Measurements from ENCODE around the gene GFER. TPM values are rescaled to one million over a fixed set of nuclear protein-coding genes. Genes with fewer than 3 reads are reported as not detected.

Gene GFER
- 14.7 TPM for total RNA-seq

DNA sequence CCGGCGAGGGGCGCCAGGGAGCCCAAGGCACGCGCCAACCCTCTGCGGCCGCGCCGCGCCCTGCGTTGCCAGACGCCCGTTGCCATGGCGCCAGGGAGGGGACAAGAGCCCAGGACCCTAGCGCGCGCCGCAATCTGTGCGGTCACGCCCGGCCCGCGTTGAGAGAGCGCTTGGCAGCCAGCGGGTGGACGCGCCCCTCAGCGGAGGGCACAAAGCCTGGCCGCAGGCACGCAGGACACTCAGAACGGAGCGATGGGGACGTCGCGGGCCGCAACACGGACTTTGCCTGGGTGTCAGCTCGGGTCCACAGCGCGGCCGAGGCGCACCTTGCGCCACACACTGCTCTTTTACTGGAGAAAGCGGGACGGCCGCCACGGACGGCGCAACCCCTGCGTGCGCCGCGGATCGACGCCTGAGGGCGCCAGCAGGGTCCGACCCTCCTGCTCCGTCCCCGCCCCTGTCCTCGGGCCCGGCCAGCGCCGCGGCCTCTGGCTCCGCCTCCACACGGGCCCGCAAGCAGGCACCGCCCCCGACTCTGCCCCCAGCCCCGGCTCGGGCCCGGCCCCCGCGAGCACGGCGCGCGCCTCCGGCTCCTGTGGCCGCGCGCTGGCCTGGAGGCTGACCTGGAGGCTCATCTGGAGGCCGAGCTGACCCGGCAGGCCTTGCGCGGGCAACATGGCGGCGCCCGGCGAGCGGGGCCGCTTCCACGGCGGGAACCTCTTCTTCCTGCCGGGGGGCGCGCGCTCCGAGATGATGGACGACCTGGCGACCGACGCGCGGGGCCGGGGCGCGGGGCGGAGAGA is at the start of gene GFER:
TSS of gene GFER (plus strand) at position 650 of the 803 bp plus-strand sequence. CDS start at position 676, 26 bp downstream.

DNA sequence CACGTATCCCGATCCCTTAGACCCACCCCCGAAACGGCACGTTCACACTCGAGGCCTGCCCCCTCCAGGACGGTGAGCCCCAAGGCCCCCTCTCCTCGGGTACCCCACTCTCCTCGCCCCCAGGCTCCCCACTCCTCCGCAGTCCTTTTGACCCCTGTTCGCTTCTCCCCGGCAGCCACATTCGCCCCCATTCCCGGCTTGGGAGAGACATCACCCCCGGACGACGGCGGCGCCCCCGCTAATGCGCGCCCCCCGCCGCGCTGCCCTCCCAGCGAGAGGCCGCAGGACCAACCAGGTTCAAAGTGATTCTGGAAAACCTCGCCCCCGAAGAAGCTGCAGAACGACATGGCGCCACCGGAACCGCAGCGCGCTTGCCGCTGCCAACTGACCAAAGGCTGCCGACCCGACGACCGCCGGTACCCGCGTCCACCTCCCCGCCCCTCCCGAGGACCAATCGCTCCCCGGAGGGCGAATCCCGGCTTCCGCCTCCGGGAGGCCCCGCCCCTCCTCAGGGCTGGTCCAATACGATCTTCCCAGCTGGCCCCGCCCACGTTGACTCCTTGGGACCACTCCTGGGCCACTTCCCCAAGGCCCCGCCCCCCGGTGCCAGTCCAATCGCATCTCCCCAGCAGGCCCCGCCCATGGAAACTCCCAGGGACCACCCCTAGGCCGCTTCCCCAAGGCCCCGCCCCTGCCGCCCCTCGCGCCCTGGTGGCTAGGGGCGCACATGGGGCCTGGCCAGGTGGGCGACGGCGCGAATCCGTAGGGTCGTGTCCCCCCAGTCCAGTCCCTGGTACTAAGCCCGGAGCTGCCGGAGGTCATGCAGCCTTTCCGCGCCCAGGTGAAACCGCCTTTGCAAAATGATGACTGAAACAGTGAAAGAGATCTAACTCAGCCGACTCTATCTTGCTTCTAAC is 40.9 kb upstream of the GFER start, which contains the start of gene MSRB1:
TSS of gene MSRB1 (minus strand) at position 390 of the 917 bp plus-strand sequence. CDS start at position 347, 43 bp downstream.

DNA sequence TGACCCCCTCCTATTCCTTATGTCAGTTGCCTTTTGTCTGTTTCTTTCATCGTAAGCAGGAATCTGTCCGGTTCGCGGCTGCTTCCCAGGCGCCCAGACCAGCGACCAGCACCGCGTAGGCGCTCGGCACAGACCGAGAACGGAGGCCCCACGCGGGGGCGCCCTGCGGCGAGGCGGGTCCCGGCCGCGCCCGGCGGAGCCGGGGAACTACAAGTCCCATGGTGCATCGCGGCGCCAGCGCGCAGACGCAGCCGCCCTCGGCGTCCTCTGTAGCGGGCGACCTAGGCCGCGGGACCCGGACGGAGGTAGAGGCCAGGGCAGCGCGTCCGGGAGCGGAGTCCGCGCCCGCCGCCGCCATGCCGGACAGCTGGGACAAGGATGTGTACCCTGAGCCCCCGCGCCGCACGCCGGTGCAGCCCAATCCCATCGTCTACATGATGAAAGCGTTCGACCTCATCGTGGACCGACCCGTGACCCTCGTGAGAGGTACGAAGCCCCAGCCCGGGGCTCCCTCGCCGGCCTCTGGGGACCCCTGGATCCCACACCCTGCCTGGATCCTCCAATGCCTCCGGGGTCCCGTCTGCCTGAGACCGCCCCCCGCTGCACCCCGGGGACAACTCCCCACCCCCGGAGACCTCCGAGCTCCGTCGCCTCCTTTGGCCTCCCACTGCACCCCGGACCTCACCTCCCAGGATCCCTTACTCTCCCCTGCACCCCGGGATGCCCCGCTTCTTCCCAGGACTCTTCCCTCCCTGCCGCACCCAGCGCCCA is 24.5 kb upstream of the GFER start, which contains the start of gene NDUFB10:
TSS of gene NDUFB10 (plus strand) at position 270 of the 771 bp plus-strand sequence. CDS start at position 357, 87 bp downstream.

DNA sequence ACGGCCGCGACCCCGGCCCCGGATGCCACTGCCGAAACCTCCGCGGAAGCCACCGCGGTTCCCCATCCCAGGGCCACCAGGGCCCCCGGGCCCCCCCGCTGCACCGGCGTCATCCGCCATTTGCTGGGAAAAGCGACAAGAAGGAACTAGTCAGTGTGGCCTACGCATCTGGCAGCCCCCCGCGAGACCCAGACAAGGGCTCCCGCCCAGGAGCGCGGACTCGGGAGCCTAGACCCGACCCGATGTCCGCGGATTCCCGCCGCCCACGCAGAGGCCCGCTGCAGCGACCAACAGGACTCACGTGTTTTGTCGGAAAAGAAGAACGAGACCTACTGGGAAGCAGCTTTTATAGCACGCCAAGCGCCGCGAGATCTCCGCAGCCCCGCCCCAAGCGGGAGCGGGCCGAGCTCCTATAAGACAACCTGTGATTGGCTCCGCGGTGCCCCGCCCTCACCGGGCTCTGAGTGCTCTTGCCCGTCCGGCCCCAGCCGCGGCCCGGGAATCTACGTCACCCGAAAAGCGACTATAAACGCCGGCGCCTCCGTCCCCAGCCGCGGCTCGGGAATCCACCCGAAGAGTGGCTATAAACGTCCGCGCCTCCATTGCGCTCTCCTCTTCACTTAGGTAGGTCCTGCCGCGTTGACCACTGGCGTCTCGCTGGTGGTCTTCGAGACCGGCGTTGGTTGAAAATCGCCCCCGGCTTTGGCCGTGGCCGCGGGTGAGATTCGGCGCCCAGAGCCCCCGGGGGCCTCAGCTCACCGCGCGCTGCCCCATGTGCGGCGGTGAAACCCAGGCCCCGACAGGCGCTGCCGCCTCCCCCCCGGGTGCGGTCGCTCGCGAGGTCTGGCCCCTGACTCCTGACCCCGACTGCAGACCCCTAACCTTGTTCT is 19.2 kb upstream of the GFER start, which contains the start of gene RPS2:
TSS of gene RPS2 (minus strand) at position 321 of the 890 bp plus-strand sequence. CDS start at position 120, 201 bp downstream.

DNA sequence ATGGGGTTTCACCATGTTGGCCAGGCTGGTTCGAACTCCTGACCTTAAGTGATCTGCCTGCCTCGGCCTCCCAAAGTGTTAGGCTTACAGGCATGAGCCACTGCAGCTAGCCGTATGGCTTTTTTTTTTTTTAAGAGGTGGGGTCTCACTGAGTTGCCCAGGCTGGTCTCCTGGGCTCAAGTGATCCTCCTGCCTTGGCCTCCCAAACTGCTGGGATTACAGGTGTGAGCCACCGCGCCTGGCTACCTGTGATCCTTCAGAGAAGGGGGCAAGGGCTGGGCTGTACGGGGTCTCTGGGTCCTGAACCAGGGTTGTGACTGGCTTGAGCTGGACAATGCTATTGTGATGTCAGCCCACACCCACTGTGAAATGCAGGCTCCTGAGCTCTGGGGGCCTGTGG is 17.5 kb upstream of the GFER start, which contains the start of gene RNF151:
TSS of gene RNF151 (plus strand) at position 397 of the 400 bp plus-strand sequence. CDS start 26 bp downstream, outside the sequence.

DNA sequence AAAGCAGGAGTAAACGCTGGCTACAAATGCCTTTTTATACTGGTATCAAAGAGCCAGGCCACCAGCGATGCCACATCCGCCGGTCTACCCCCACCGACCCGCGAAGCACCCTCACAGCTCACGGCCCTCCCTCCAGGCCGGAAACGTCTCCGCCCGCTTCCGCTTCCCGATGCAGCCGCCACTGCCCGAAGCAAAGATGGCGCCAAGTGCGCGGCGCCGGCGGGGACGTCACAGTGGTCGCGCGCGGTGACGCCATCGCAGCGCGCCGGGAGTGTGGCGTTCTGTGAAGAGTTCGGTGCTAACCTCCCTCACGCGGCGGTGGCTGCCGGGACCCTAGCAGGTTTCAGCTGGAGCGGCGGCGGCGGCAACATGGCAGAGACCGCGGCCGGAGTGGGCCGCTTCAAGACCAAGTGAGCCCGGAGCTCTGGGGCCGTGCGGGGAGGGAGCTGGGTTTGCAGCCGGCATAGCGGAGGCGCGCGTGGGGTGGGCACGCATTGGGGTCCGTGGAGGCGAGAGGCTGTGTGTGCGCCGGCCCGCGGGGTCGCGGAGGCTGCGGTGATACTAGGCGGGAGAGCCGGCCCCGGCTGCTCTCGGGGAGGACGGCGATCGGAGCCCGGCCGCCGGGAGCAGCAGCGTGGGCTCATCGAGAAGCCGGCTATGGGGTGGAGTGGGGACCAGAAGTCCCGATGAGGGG is 12.1 kb upstream of the GFER start, which contains the start of gene TBL3:
TSS of gene TBL3 (plus strand) at position 258 of the 694 bp plus-strand sequence. CDS start at position 370, 112 bp downstream.

DNA sequence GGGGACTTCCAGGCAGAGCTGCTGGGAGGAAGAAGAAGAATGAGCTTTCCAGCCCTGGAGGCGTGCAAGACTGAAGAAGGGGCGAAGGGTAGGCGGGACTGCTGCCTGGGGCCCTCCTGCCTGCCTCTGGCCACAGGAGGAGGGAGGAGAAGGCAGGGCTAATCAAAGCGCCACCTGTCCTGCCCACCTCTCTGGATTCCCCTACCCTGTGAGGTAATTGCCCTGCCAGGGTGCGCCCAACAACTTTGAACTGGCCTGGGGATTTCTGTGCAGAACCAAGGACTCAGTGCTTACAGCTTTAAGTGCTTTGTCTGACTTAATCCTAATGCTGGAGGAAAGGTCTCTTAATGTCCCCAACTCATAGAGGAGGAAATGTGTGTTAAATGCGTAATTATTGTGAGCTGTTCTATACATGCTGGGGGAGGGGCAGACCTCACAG is 2.6 kb upstream of the GFER start, which contains the start of gene NOXO1:
TSS of gene NOXO1 (minus strand) at position 72 of the 439 bp plus-strand sequence. CDS start 290 bp downstream, outside the sequence.

DNA sequence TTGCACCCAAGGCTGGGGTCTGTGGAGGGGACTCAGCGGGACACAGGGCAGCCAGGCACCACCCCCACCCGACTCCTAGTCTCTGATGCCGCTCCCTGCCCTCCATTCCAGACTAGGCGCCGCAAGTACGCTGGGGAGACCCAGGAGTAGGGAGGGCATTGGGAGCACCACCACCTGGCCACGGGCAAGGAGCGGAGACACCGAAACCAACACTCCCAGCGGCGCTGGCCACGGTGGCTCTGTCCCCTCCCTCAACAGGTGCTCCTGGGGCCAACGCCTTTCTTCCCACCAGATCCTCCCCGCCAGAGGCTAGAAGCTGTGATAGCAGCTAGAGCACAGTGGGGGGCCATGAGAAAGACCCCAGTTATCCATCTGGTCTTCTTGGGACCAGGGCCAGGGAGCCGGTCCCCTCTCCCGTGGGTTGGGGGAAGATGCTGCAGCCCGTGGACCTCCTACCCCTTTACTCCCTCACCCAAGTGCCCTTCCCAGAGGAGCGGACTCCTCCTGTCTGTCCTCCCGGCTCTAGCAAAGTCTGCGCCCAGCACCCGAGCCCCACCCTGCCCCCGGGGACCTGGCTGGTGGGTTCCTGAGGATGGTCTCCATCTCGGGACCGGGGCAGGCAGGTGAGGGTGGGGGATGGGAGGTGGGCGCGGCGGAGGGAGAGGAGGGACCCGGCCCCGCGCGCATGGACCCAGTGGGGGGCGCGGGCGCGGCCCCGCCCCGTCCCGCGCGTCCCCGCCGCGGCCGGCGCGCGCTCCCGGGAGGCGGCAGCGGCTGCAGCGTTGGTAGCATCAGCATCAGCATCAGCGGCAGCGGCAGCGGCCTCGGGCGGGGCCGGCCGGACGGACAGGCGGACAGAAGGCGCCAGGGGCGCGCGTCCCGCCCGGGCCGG is 5.5 kb downstream of the GFER start, which contains the start of gene SYNGR3:
TSS of gene SYNGR3 (plus strand) at position 762 of the 892 bp plus-strand sequence. CDS start 133 bp downstream, outside the sequence.

DNA sequence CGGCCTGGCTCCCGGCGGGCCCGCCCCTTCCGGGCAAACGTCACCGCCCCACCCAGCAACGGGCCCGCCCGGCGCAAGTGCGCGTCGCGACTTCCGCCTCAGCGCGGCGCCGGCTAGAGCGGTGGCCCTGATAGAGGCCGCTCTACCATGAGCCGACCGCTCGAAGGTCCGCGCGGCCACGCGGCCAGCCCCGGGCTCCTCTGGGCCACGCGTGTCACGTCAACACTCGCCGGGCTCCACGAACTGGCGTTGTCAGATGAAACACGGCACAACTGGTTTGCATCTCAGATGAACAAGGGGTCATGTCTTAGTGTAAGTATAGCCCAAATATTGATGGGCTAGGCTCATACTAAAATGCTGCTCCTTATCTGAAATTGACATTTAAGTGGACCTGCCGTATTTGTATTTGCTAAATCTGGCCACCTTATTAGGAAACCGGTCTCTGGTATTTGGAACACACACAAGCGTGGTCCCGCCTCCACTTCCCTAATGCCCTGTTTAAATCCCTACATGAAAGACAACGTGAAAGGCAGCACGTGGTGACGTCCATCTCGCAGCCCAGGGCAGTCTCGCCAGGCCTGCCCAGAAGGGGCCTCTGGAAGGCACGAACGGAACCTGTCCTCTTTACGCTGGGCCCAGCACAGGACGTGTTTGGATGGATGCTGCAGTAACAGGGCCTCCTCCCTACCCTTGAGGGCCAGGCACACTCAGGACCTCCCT is 26.0 kb downstream of the GFER start, which contains the start of gene ZNF598:
TSS of gene ZNF598 (minus strand) at position 31 of the 720 bp plus-strand sequence.

DNA sequence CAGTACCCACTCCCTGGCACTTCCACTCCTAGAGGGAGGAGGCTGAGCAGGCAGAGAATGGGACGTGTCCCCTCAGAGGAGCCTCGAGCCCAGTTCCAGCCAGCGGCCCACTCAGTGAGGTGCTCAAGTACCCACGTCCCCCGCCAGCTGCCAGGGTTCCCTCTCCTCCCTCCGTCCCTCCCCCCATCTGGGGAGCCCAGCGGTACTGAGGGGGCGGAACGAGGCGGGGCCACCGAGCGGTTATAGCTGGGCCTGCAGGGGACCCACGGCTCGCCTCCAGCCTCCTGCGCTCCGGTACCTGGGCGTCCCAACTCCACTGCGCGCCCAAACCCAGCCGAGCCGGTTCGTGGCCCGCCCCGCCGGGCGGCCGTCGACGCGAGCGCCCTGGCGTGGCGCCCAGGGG is 35.5 kb downstream of the GFER start, which contains the start of gene NPW:
TSS of gene NPW (plus strand) at position 268 of the 403 bp plus-strand sequence.

DNA sequence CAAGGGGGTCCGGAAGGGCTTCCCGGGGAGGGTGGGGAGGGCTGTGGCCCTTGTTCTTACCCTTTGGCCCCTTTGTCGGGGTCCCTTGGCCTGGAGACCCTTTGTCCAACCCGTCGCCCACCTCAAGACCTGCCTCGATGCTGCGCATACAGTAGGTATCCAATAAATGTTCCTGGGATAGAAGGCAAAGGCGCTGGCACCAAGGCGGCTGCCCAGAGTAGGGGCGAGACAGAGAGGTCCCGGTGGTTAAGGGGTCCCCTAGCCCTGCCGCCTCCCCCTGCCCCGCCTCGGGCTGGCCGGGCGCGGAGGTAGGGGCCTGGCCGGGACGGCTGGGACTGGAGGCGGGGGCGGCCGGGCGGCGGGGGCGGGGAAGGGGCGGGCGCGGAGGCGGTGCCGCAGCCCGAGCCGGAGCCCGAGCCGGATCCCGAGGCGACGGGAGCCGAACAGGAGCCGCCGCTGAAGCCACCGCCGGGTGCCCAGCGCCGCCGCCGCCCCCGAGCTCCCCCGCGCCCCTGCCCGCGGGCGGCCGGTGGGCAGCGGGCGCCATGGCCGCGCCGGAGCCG is 42.5 kb downstream of the GFER start, which contains the start of gene NHERF2:
TSS of gene NHERF2 (plus strand) at position 442 of the 563 bp plus-strand sequence. CDS start at position 546, 104 bp downstream.

Other genes starting within 250 kb of the GFER start
- 52.0 TPM for gene NME3, start 212.7 kb upstream of the GFER start, total RNA-seq
- gene EME2, start 211.4 kb upstream of the GFER start, total RNA-seq = 16.1 TPM
- gene MRPS34, start 211.1 kb upstream of the GFER start, total RNA-seq = 48.4 TPM
- gene SPSB3, start 201.6 kb upstream of the GFER start, total RNA-seq = 93.1 TPM
- 56.1 TPM for gene NUBP2, start 201.2 kb upstream of the GFER start, total RNA-seq
- 0.55 TPM for gene IGFALS, start 190.5 kb upstream of the GFER start, total RNA-seq
- 55.9 TPM for gene HAGH, start 157.4 kb upstream of the GFER start, total RNA-seq
- gene FAHD1, start 157.0 kb upstream of the GFER start, total RNA-seq = 35.6 TPM
- gene MEIOB, start 112.0 kb upstream of the GFER start, total RNA-seq = 0.60 TPM
- gene HS3ST6, start 65.8 kb upstream of the GFER start, total RNA-seq = 0.38 TPM
- gene MSRB1, start 41.0 kb upstream of the GFER start, total RNA-seq = 5.7 TPM
- 6.3 TPM for gene RPL3L, start 29.5 kb upstream of the GFER start, total RNA-seq
- gene NDUFB10, start 24.7 kb upstream of the GFER start, total RNA-seq = 71.7 TPM
- gene RPS2, start 19.4 kb upstream of the GFER start, total RNA-seq = 801 TPM
- not detected for gene RNF151, start 17.3 kb upstream of the GFER start, total RNA-seq
- gene TBL3, start 12.1 kb upstream of the GFER start, total RNA-seq = 32.0 TPM
- gene NOXO1, start 2.7 kb upstream of the GFER start, total RNA-seq = 0.55 TPM
- 6.5 TPM for gene SYNGR3, start 5.8 kb downstream of the GFER start, total RNA-seq
- gene ZNF598, start 25.6 kb downstream of the GFER start, total RNA-seq = 20.3 TPM
- 2.0 TPM for gene NPW, start 35.6 kb downstream of the GFER start, total RNA-seq
- gene NHERF2, start 42.7 kb downstream of the GFER start, total RNA-seq = 36.8 TPM
- gene NTHL1, start 63.6 kb downstream of the GFER start, total RNA-seq = 17.2 TPM
- 103 TPM for gene TSC2, start 63.8 kb downstream of the GFER start, total RNA-seq
- gene PKD1, start 151.7 kb downstream of the GFER start, total RNA-seq = 195 TPM
- 6.1 TPM for gene RAB26, start 164.4 kb downstream of the GFER start, total RNA-seq
- gene TRAF7, start 171.6 kb downstream of the GFER start, total RNA-seq = 38.7 TPM
- gene CASKIN1, start 212.4 kb downstream of the GFER start, total RNA-seq = 7.3 TPM
- gene MLST8, start 221.3 kb downstream of the GFER start, total RNA-seq = 34.4 TPM
- gene BRICD5, start 226.7 kb downstream of the GFER start, total RNA-seq = 12.3 TPM
- gene PGP, start 230.6 kb downstream of the GFER start, total RNA-seq = 15.1 TPM
- 37.4 TPM for gene E4F1, start 239.4 kb downstream of the GFER start, total RNA-seq

Measured in camera-type eye (tissue), 1 donor.